ENCODE data around the gene DPH5.

- TF ChIP-seq CTCF (IDR thresholded peaks at IDR 0.05) (no peak), POLR2A (IDR thresholded peaks at IDR 0.05) (no peak)
Observed at GRCh38 chr1:101004670-101005069, 20.9 kb downstream of the DPH5 start.

Measured in right lobe of liver (tissue), 4 donors.